Stimulated activated naive CD4-positive, alpha-beta T cell treated with Interleukin-2 at 50 U/mL for 16 hours (primary cell): Measurements from ENCODE around the gene PPP1R3A.
"Not testable (repeated sequence)": the region's sequence is repeated elsewhere in the genome, so short reads cannot be mapped to it uniquely, and the experiment has no call there.

ENCODE experiments used
- DNase-seq: peaks from one replicate; lab custom pipeline; 2025; lab: John Stamatoyannopoulos, UW

PPP1R3A gene

GRCh38 chr7:113918946-113919345, at the start of gene PPP1R3A:
PPP1R3A (minus strand) TSS chr7:113919009; CDS start chr7:113918996, 13 bp downstream.
- no peak for DNase-seq

GRCh38 chr7:113963356-113963755, 44.5 kb upstream of the PPP1R3A start:
- no peak for DNase-seq

GRCh38 chr7:113959910-113960309, 41.1 kb upstream of the PPP1R3A start:
- no peak for DNase-seq

- no peak for DNase-seq
Observed at GRCh38 chr7:113955157-113955556, 36.3 kb upstream of the PPP1R3A start.

- no peak for DNase-seq
Observed at GRCh38 chr7:113953553-113953952, 34.7 kb upstream of the PPP1R3A start.

- no peak for DNase-seq
Observed at GRCh38 chr7:113945018-113945938, 26.5 kb upstream of the PPP1R3A start.

- no peak for DNase-seq
Observed at GRCh38 chr7:113936982-113937381, 18.2 kb upstream of the PPP1R3A start.

- DNase-seq, result no peak
Observed at GRCh38 chr7:113936535-113936934, 17.7 kb upstream of the PPP1R3A start.

GRCh38 chr7:113929389-113929788, 10.6 kb upstream of the PPP1R3A start:
- DNase-seq, result not testable (repeated sequence)

- DNase-seq, result no peak
Observed at GRCh38 chr7:113928112-113928511, 9.3 kb upstream of the PPP1R3A start.

GRCh38 chr7:113922049-113922448, 3.2 kb upstream of the PPP1R3A start:
- no peak for DNase-seq

- DNase-seq, result no peak
Observed at GRCh38 chr7:113921363-113921762, 2.6 kb upstream of the PPP1R3A start.

- no peak for DNase-seq
Observed at GRCh38 chr7:113917840-113918239, 969 bp downstream of the PPP1R3A start.

GRCh38 chr7:113915956-113916355, 2.9 kb downstream of the PPP1R3A start:
- DNase-seq, result no peak

- DNase-seq, result no peak
Observed at GRCh38 chr7:113912876-113913275, 5.9 kb downstream of the PPP1R3A start.

GRCh38 chr7:113907617-113908016, 11.2 kb downstream of the PPP1R3A start:
- DNase-seq, result no peak

GRCh38 chr7:113904521-113904920, 14.3 kb downstream of the PPP1R3A start:
- no peak for DNase-seq

GRCh38 chr7:113892818-113893217, 26.0 kb downstream of the PPP1R3A start:
- DNase-seq, result no peak

- DNase-seq, result no peak
Observed at GRCh38 chr7:113891828-113892227, 27.0 kb downstream of the PPP1R3A start.

- DNase-seq, result no peak
Observed at GRCh38 chr7:113891031-113891350, 27.8 kb downstream of the PPP1R3A start.

GRCh38 chr7:113890331-113891030, 28.3 kb downstream of the PPP1R3A start:
- DNase-seq, result no peak

GRCh38 chr7:113883096-113883495, 35.7 kb downstream of the PPP1R3A start:
- no peak for DNase-seq

- no peak for DNase-seq
Observed at GRCh38 chr7:113880559-113880958, 38.2 kb downstream of the PPP1R3A start.
